M059J (cell line): ENCODE measurements around the gene PBX2. TPM values are rescaled to one million over a fixed set of nuclear protein-coding genes. Genes with fewer than 3 reads are reported as not detected.
"Not testable (repeated sequence)": the region's sequence is repeated elsewhere in the genome, so short reads cannot be mapped to it uniquely, and the experiment has no call there.

Experiments
- DNase-seq: peaks from one replicate; pipeline ENCODE4 v3.0.0-alpha.2; 2012; ENCODE audit warnings: low read depth
- total RNA-seq: library from RNA; depleted of rRNA; stranded (reverse); fragments of >200 nt; shearing (Covaris generic); gene quantifications from 2 replicates; pipeline ENCODE4 v1.2.3, GENCODE V29; 2014; rRNA removed

PBX2 gene, protein sequence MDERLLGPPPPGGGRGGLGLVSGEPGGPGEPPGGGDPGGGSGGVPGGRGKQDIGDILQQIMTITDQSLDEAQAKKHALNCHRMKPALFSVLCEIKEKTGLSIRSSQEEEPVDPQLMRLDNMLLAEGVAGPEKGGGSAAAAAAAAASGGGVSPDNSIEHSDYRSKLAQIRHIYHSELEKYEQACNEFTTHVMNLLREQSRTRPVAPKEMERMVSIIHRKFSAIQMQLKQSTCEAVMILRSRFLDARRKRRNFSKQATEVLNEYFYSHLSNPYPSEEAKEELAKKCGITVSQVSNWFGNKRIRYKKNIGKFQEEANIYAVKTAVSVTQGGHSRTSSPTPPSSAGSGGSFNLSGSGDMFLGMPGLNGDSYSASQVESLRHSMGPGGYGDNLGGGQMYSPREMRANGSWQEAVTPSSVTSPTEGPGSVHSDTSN
- 20.3 and 29.8 TPM in 2 replicates for total RNA-seq

DNA sequence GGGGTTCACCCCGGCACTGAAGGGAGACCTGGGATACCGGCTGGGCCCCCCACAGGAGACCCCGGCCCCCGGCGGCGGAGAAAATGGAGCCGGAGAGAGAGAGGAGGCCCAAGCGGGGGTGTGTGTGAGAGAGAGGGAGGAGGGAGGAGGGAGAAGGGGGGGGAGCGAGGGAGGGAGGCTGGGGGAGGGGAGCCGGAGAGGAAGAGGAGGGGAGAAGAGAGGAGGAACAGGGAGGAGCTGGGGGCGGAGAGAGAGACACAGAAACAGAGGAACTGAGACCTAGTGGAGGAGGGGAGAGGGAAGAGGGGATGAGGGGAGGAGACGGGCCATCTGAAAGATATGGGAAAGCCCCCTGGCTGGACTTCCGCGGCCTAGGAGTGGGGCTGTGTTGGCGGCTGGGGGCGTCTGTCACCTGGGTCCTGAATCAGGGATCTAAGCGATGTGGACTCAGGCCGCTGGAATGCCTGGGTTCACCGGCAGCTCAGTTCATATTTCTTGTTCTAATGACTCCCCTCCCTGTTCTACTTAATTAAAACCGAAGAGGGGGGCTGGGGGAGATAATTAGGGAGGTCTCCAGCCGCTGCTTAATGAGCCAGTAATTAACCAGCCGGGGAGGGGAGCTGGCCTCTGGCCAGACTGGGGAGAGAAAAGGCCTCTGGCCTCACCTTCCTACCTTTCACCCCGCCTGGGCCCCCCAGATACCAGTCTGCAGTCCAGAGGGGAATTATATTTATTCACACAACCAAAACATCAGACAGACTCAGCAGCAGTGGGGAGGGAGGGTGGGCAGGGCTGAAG lies at the start of gene PBX2:
Gene PBX2 (minus strand): TSS at position 149 of the 798 bp plus-strand sequence. CDS start 287 bp downstream, outside the sequence.
- peak; percentile 93 for DNase-seq

DNA sequence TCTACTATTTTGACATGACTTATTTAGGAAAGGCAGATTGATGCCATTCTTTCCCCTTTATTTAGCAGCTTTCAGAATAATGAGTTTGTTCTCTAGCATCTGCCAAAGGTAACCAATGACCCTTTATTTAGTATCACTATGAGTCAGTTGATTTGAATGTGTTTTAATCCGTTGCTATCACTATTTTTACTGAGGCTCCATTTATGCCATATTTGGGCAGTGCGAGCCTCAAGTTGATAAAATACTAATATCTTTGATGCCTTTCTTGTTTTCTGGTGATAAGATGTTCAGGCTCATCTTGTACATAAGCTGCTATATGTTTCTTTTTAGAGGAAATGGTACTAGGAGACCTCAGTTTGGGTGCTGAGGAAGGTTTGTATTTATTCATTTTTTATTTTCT lies 49.5 kb upstream of the PBX2 start:
- DNase-seq = no peak

- peak; percentile 27 for DNase-seq
Observed at GRCh38 chr6:32234934-32235333, 44.9 kb upstream of the PBX2 start.

DNA sequence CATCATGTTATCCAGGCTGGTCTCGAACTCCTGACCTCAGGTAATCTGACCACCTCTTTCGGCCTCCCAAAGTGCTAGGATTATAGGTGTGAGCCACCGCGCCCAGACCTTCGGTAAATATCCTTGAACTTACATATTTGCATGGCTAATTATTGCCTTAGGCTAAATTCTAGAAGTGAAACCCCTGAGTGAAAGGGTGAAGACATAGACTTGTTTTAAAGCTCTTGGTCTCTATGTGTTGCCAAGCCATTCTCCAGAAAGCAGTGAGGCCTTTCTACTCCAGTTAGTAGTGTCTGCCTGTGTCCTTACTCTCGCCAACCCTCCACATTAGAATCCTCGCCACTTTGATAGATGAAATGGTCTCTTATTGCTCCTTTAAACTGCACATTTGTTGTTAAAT lies 36.4 kb upstream of the PBX2 start:
- DNase-seq = no peak

DNA sequence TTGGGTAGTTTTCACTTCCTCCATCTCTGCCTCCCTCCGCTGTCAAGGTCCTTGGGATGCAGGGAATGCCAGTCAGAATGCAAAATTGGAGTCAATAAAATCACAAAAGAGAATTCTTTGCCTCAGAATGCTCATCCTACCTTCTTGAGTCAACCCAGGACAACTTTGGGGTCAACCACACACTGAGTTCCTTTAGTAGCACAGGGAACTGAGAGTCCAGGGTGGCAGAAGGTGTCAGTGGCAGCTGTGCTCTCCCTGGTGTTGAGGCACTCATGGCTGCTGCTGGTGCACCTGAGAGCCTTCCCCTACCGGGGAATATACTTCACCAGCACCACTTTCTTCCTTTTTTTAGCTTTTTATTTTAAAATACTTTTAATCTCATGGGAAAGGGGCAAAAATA lies 34.7 kb upstream of the PBX2 start:
- DNase-seq = no peak

DNA sequence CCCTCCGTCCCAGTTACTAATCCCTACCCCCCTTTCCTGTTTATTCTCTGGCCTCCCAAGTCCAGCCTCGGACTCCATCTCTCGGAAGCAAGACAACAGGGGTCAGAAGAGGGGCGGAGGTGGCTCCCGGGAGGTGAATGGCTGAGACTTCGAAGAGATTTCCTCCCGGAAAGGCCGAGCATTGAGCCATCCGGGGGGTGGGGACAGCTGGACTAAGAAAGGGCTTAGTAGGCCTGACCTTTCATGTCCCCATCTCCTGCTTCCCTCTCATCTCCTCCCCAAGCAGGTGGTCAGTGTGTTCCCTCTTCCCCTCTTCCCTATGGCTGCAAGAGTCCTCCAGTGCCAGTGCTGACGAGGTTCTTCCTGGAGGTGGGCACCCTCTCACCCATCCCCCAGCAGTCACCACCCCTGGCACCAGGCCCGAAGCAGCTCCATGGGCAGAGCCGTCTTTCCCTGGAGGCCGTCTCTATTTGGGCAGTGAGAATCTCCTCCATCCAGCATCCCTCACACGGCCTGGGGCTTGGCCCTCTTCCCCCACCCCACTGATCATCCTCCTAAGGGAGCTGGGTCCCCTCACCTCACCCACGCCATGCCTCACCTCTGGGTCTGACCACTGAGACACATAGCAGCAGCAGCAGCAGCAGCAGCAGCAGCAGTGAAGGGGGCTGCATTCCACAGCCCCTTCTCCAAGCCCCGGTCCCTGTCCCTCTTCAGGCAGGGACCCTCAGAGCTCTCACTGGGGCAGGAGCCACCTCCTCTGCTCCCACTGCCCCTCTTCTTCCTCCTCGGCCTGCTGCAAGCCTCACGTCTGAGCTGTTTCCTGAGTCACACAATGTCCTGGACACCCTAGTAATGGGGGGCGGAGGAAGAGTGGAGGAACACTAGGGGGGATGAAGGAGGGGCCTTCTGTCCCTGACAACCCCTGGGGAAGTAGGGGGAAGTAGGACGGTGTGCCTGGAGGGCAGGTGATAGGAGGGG lies 33.5 kb upstream of the PBX2 start, which contains the start of gene NOTCH4:
Gene NOTCH4 (minus strand): TSS at position 810 of the 978 bp plus-strand sequence. CDS start 139 bp downstream, at position 671.
- DNase-seq = no peak

DNA sequence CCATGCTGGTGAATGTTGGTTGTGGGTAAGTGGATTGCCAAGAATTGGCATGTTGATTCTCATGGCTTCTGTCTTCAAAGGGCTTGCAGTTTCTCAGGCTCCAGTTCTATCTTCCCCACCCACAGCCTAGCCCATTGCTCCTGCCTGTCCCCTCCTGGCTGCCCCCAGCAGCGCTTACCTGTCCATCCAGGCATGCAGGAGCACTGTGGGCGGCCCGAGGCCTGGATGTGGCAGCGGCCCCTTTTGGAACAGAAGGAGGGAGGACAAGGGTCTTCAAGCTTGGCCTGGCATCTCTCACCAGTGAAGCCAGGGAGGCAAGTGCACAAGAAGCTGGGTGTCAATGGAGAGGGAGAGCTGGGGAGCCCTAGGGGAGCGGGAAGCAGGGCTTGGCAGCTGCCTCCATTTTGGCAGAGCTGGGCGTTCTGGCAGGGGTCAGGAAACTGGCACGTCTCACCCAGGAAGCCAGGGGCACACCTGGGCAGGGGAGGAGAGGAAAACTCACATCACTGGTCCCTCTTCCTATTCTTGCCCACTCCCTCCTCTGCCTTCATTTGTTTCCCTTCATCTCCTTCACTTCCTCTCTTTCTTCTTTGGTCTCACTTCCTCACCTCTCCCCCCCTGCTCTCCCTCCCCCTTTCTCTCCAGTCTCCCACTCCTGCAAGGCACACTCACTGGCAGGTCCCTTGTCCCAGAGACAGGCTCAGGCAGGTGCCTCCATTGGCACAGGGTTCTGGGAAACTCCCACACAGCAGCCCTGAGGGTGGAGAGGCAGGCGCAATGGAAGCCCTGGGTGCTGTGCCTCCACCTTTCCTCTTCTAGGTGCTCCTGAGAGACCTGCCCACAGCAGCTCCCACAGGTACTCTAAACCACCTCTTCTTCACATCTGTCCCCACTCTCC lies 32.6 kb upstream of the PBX2 start:
- no peak for DNase-seq

DNA sequence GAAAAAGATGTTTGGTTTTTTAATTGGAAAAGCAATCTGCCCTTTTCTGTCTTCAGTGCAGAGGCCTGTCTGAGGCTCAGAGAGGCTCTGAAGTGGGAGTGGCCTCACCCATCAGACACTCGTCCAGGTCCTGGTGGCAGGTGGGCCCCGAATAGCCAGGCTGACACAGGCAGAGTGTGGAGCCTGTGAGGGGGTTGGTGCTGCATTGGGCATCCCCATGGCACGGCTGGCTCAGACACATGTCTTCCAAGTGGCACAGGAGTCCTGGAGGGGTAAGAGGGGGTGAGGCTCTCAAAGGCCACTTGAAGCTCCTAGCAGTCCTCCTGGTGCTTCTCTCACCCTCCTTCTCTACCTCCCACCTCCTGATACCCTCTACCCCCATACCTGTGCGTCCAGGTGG lies 30.0 kb upstream of the PBX2 start:
- no peak for DNase-seq

DNA sequence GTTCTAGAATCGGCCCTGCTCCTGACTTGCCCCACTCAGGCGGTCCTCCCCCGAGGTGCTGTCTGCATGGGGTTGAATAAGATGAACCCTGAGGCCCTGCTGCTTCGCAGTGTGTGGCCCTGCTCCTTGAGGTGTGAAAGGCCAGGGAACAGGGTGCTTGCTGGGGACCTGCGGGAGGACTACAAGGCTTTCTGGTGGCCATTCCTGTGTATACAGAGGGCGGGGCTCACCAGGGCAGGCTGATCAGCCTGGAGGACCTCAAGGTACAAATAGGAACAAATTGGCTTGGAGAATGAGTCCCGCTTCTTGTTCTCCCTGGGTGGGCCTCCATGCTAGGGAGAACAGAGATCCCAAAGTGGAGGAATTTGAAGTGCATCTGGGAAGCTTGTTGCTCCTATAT lies 28.2 kb upstream of the PBX2 start:
- no peak for DNase-seq

- DNase-seq = no peak
Observed at GRCh38 chr6:32216998-32217397, 27.0 kb upstream of the PBX2 start.

DNA sequence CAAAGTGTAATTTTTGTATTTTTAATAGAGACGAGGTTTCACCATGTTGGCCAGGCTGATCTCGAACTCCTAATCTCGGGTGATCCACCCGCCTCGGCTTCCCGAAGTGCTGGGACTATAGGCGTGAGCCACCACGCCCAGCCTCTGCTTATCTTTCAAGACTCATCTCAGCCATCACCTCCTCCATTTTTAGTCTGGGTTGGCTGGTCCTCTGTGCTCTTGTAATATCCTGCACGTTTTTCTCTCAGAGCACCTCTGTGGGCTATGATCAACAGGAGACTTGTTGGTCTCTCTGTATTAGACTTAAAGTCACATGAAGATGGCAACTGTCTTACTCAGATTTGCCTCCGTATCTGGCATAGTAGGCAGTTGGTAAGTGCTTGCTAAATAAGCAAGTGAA lies 26.3 kb upstream of the PBX2 start:
- no peak for DNase-seq

GRCh38 chr6:32215617-32216016 lies 25.6 kb upstream of the PBX2 start:
- no peak for DNase-seq

DNA sequence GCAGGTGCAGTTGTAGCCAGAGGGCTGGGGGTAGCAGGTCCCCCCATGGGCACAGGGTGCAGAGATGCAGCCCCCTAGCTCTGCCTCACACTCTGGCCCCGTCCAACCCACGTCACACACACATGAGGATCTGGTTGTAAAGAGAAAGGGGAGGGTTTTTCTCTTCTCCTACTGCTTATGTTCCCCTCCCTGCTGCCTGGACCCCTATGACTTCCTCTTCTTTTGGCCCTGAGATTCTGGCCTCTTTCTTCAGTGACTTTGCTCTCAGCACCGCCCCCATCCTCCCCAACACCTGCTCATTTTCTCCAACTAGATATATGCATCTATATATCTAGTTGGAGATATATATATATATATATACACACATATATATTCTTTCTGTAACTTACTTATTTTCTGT lies 24.1 kb upstream of the PBX2 start:
- no peak for DNase-seq

- no peak for DNase-seq
Observed at GRCh38 chr6:32213649-32214048, 23.6 kb upstream of the PBX2 start.

DNA sequence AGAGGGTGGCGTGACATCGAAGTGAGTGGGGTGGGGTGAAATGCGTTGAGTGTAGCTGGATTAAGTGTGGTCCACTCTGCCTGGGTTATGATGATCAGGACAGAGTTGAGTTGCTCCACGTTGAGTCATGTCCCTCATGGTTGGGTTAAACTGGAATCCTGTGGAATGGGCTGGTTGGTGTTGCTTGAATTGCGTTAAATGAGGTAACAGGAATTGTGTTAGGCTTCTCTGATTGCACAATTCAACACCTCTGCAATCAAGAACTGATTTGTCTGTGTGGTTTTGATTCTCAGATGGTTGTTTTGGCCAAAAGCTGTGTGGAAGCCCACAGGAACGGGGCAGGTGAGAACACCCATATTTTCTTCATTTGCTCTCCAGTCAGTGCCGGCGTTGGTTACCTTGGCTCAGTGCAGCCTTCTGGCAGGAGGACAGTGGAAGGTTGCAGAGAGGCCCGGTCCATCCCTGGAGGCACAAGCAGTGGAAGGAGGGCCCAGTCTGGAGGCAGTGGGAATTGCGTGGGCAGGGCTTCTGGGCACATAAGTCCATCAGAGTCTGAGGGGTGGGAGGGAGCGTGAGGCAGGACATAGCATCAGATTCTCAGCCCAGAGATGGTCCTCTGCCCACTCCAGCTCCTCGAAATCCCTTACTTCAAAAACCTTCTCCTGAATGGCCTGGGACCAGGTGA lies 22.2 kb upstream of the PBX2 start:
- no peak for DNase-seq

DNA sequence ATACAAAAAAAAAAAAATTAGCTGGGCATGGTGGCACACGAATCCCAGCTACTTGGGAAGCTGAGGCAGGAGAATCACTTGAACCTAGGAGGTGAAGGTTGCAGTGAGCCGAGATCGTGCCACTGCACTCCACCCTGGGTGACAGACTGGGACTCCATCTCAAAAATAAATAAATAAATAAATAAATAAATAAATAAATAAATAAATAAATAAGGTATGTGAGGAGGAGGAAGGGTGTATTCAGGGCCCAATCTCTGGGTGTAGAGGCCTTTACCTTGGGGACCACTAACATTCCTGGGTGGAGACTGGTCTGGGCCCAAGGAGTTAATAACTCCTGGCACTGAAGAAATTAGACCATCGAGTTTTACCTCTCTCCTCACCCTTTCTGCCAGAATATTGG lies 21.4 kb upstream of the PBX2 start:
- not testable (repeated sequence) for DNase-seq

GRCh38 chr6:32210191-32210601 lies 20.2 kb upstream of the PBX2 start:
- DNase-seq = no peak

DNA sequence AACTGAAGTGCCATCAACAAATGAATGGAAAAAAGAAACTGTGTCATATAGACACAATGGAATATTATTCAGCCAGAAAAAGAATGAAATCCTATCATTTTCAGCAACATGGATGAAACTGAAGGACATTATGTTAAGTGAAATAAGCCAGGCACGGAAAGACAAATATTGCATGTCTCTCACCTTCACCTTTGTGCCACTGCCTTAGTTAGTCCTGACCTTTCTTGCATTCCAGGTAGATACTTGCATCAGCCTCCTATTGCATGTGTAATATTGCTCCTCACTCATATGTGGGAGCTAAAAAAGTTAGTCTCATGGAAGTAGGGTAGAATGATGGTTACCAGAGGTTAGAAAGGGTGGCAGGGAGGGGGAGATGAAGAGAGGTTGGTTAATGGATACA lies 19.0 kb upstream of the PBX2 start:
- no peak for DNase-seq

DNA sequence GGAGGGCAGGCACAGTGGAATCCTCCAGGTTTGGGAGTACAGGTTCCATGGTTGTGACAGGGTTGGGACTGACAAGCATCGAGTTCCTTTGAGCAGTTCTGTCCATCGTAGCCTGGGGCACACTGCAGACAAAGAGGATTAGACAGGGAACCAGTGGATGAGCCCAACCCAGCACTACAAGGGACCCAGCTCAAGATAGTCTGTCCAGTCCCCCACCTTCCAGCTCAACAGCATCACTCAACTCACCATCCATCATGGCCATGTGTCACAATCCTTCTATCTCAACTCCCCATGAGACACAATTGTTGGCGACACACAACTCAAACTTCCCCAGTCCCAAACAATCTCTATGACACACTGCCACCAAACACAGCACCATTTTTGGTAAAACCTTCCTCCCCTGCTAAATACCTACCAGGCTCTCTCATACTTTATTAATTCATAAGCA lies 14.3 kb upstream of the PBX2 start:
- DNase-seq = no peak
